Measurements from ENCODE around the gene EMILIN1.

DNA sequence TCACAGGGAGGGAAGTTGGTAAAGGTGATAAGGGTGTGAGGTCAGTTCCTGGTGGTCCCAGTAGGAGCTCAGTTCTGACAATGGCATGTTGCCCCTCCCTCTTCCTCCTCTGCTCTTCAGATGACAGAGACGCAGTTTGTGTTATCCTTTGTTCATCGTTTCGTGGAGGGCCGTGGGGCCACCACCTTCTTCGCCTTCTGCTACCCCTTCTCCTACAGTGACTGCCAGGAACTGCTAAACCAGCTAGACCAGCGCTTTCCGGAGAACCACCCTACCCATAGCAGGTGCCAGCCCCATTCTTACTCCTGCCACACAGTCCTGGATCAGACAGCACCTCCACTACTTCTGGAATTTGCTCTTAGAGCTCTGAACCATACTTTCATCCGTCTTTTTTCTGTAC is 24.6 kb upstream of the EMILIN1 start:
- TF ChIP-seq ZFP30 (CRISPR knock-in tag; IDR thresholded peaks at IDR 0.05) (no peak), ESRRG (CRISPR knock-in tag; IDR thresholded peaks at IDR 0.05) (no peak), BACH2 (CRISPR knock-in tag; IDR thresholded peaks at IDR 0.05; ENCODE audit: borderline replicate concordance) (no peak), TCF4 (CRISPR knock-in tag; IDR thresholded peaks at IDR 0.05; ENCODE audit: borderline replicate concordance) (no peak), ZFP3 (CRISPR knock-in tag; IDR thresholded peaks at IDR 0.05) (no peak), PPARA (CRISPR knock-in tag; IDR thresholded peaks at IDR 0.05; ENCODE audit: borderline replicate concordance) (no peak), ZC3H10 (CRISPR knock-in tag; IDR thresholded peaks at IDR 0.05) (no peak)
- TF ChIP-seq, protein P1, sequence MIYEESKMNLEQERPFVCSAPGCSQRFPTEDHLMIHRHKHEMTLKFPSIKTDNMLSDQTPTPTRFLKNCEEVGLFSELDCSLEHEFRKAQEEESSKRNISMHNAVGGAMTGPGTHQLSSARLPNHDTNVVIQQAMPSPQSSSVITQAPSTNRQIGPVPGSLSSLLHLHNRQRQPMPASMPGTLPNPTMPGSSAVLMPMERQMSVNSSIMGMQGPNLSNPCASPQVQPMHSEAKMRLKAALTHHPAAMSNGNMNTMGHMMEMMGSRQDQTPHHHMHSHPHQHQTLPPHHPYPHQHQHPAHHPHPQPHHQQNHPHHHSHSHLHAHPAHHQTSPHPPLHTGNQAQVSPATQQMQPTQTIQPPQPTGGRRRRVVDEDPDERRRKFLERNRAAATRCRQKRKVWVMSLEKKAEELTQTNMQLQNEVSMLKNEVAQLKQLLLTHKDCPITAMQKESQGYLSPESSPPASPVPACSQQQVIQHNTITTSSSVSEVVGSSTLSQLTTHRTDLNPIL (CRISPR knock-in tag; IDR thresholded peaks at IDR 0.05; ENCODE audit: low read depth) = no peak
